NCI-H2107 (cell line): ENCODE measurements around the gene STAT3.
A peak's percentile ranks its signal among the peaks of the same experiment; 100 is the strongest.
"Not testable (repeated sequence)": the region's sequence is repeated elsewhere in the genome, so short reads cannot be mapped to it uniquely, and the experiment has no call there.

Source experiments
- DNase-seq: peaks from one replicate; lab custom pipeline; 2025; lab: John Stamatoyannopoulos, UW

STAT3 gene

GRCh38 chr17:42348104-42348503 lies 40.1 kb downstream of the STAT3 start:
- no peak for DNase-seq

GRCh38 chr17:42347606-42348005 lies 40.6 kb downstream of the STAT3 start:
- DNase-seq = no peak

GRCh38 chr17:42347198-42347597 lies 41.0 kb downstream of the STAT3 start:
- DNase-seq = no peak

GRCh38 chr17:42346481-42346880 lies 41.8 kb downstream of the STAT3 start:
- DNase-seq = no peak

GRCh38 chr17:42345396-42346073 lies 42.7 kb downstream of the STAT3 start:
- DNase-seq = no peak

- DNase-seq = no peak
Observed at GRCh38 chr17:42342242-42343008, 45.8 kb downstream of the STAT3 start.

GRCh38 chr17:42341568-42341967 lies 46.7 kb downstream of the STAT3 start:
- DNase-seq = no peak

GRCh38 chr17:42340691-42341127 lies 47.5 kb downstream of the STAT3 start:
- DNase-seq = no peak

- no peak for DNase-seq
Observed at GRCh38 chr17:42339221-42339620, 49.0 kb downstream of the STAT3 start.

- DNase-seq = no peak
Observed at GRCh38 chr17:42338427-42338985, 49.7 kb downstream of the STAT3 start.

- DNase-seq = no peak
Observed at GRCh38 chr17:42337442-42337841, 50.8 kb downstream of the STAT3 start.

- DNase-seq = no peak
Observed at GRCh38 chr17:42334677-42335076, 53.6 kb downstream of the STAT3 start.

GRCh38 chr17:42333053-42333452 lies 55.2 kb downstream of the STAT3 start:
- DNase-seq = no peak

GRCh38 chr17:42329025-42329976 lies 58.9 kb downstream of the STAT3 start:
- DNase-seq = no peak

- DNase-seq = no peak
Observed at GRCh38 chr17:42325026-42325425, 63.2 kb downstream of the STAT3 start.

GRCh38 chr17:42323268-42323773 lies 64.9 kb downstream of the STAT3 start:
- no peak for DNase-seq

- peak; percentile 85 for DNase-seq
Observed at GRCh38 chr17:42322382-42323267, 65.6 kb downstream of the STAT3 start.

GRCh38 chr17:42321555-42321954 lies 66.7 kb downstream of the STAT3 start:
- DNase-seq = no peak

GRCh38 chr17:42317967-42318366 lies 70.3 kb downstream of the STAT3 start:
- DNase-seq = not testable (repeated sequence)

- DNase-seq = no peak
Observed at GRCh38 chr17:42317266-42317845, 70.9 kb downstream of the STAT3 start.
